ENCODE results near the gene HIVEP3.

Gene HIVEP3

GRCh38 chr1:41475346-41475745 is 443.4 kb downstream of the HIVEP3 start:
- DNase-seq = no peak

- DNase-seq = no peak
These were observed 444.0 kb downstream of the HIVEP3 start for GRCh38 chr1:41474490-41475271.

- no peak for DNase-seq
These were observed 444.9 kb downstream of the HIVEP3 start for GRCh38 chr1:41473738-41474362.

GRCh38 chr1:41471658-41472057 is 447.1 kb downstream of the HIVEP3 start:
- DNase-seq = no peak

GRCh38 chr1:41469706-41470105 is 449.0 kb downstream of the HIVEP3 start:
- no peak for DNase-seq

- DNase-seq = no peak
These were observed 450.5 kb downstream of the HIVEP3 start for GRCh38 chr1:41468122-41468762.

- DNase-seq = no peak
These were observed 451.0 kb downstream of the HIVEP3 start for GRCh38 chr1:41467673-41468072.

- no peak for DNase-seq
These were observed 452.6 kb downstream of the HIVEP3 start for GRCh38 chr1:41466146-41466545.

GRCh38 chr1:41465741-41466140 is 453.0 kb downstream of the HIVEP3 start:
- no peak for DNase-seq

- no peak for DNase-seq
These were observed 453.8 kb downstream of the HIVEP3 start for GRCh38 chr1:41464885-41465284.

DNA sequence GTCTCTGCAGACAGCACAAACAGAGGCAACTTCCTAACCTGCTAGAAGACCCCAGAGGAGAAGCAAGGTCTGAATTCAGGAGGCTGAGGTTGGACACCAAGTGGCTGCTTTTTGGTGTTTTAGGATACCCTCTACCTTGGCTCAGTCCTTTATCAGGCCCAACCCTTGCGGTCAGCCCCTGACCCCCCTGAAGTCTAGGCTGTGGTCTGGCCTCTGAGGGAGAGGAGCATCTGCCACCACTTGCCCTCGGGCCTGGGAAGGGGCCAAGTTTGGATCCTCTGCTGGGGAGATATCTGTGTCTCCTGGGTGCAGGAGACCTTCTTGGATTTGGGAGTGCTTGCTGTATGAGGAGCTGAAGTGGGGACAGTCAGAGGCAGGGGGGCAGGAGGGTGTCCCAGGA is 455.2 kb downstream of the HIVEP3 start:
- DNase-seq = no peak

DNA sequence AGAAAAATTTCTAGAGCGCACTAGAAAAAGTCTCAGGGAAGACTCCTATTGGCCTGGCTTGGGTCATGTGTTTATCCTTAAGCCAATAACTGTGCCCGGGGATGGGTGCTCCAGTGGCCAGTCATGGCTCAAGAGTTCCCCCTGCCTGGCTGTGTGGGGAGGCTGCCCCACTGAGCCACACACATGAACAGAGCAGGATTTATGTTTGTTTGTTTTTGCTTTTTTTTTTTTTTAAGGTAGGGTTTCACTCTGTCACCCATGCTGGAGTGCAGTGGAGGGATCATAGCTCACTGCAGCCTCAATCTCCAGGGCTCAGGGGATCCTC is 456.1 kb downstream of the HIVEP3 start:
- DNase-seq = no peak

DNA sequence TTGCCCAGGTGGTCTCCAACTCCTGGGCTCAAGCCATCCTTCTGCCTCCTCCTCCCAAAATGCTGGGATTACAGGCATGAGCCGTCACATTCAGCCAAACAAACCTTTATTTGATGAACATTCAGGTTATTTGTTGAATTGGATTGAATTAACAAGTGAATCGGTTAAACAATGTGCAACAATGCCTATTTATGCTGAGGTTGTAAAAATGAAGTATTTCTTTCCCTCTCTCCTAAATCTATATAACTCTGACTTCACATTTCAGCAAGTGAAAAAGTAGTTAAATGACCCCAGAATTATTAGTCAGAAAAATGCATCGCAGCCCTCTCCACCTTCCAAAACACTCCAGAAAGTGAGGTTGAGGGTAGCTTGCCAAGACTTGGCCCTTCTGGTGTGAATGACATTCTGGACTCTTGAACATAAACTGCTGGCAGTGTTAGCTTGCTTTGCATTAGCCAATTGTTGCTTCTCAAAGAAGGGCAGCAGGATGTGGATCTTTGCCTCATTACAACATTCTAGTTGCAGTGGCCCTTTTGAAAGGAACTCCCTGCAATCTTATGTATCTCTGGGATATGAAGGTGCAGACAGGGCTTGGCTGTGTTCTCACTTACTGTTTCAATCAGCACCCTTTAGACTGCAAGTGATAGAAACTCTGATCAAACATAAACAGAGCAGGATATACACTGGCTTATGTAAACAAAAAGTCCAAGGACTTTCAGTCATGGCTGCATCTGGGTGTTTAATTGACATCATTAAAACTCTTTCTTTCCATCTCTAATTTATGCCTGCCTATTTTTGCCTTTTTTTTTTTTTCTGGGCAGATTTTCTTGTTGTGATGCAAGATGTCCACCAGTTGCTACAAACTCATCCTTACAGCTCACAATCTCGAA is 456.7 kb downstream of the HIVEP3 start:
- DNase-seq = no peak

DNA sequence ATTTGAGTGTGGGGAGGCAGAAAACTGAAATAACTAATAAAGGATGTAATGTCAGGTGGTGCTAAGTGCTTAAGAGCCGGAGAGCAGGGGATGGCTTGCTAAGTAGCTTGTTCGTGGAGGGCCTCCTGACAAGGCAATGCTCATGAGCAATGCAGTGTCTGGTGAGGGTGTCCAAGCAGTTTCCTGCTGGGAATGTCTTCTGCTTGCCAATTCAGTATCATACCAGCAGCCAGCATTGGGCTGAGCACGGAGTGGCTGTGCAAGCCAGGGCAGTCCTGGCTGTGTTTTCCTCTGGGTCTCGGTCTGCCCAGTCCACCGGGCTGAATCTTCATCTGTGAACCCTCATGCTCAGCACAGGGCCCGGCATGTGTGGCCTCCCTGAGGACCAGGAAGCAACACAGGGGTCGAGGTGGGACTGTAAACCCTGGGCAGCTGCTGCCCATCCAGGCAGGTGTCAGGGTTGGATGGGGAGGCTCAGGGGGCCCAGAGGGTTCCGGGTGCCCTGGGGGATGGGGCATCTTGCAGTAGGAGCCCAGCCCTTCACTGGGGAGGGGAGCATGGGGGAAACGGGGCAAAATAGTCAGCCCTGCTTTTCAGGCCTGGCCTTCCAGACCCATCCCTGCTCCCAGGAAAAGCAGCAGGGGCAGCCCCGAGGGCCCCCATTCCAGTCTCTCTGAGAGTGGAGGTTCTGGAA is 461.7 kb downstream of the HIVEP3 start:
- DNase-seq = no peak

Measured in CD4-positive, alpha-beta T cell treated with Interferon gamma for 1 hour (primary cell).